Superior temporal gyrus (tissue), 1 donor: ENCODE measurements around the gene TERT.
"Not testable (repeated sequence)": the region's sequence is repeated elsewhere in the genome, so short reads cannot be mapped to it uniquely, and the experiment has no call there.

Experiments used
- DNase-seq: peaks from one replicate; pipeline ENCODE4 v3.0.0-alpha.2; 2016; ENCODE audit errors: extremely low spot score

TERT gene

GRCh38 chr5:1240496-1241260 lies 54.2 kb downstream of the TERT start:
- no peak for DNase-seq

- no peak for DNase-seq
Observed at GRCh38 chr5:1239505-1240251, 55.2 kb downstream of the TERT start.

GRCh38 chr5:1235838-1236237 lies 59.0 kb downstream of the TERT start:
- no peak for DNase-seq

- DNase-seq, result no peak
Observed at GRCh38 chr5:1235379-1235778, 59.5 kb downstream of the TERT start.

GRCh38 chr5:1232780-1233179 lies 62.1 kb downstream of the TERT start:
- no peak for DNase-seq

- DNase-seq, result no peak
Observed at GRCh38 chr5:1231354-1231905, 63.4 kb downstream of the TERT start.

GRCh38 chr5:1230551-1230950 lies 64.3 kb downstream of the TERT start:
- no peak for DNase-seq

GRCh38 chr5:1229822-1230221 lies 65.0 kb downstream of the TERT start:
- no peak for DNase-seq

- DNase-seq, result not testable (repeated sequence)
Observed at GRCh38 chr5:1229023-1229422, 65.8 kb downstream of the TERT start.

- DNase-seq, result no peak
Observed at GRCh38 chr5:1228120-1228519, 66.7 kb downstream of the TERT start.

GRCh38 chr5:1227667-1228066 lies 67.2 kb downstream of the TERT start:
- DNase-seq, result no peak

GRCh38 chr5:1226839-1227581 lies 67.9 kb downstream of the TERT start:
- no peak for DNase-seq

- DNase-seq, result no peak
Observed at GRCh38 chr5:1226231-1226630, 68.6 kb downstream of the TERT start.

GRCh38 chr5:1225081-1225480 lies 69.8 kb downstream of the TERT start, which contains the start of gene SLC6A18:
SLC6A18 (plus strand) TSS chr5:1225381; CDS start chr5:1225478, 97 bp downstream.
- DNase-seq, result no peak

- DNase-seq, result no peak
Observed at GRCh38 chr5:1224631-1225030, 70.2 kb downstream of the TERT start.

GRCh38 chr5:1223278-1223670 lies 71.6 kb downstream of the TERT start:
- DNase-seq, result no peak

GRCh38 chr5:1222621-1223277 lies 72.1 kb downstream of the TERT start:
- DNase-seq, result no peak

GRCh38 chr5:1222147-1222546 lies 72.7 kb downstream of the TERT start:
- no peak for DNase-seq

- no peak for DNase-seq
Observed at GRCh38 chr5:1221721-1222120, 73.1 kb downstream of the TERT start.

- no peak for DNase-seq
Observed at GRCh38 chr5:1220831-1221230, 74.0 kb downstream of the TERT start.

GRCh38 chr5:1220351-1220750 lies 74.5 kb downstream of the TERT start:
- DNase-seq, result no peak

- DNase-seq, result no peak
Observed at GRCh38 chr5:1219768-1220100, 75.1 kb downstream of the TERT start.
